K562 (cell line): ENCODE measurements around the gene ING2. TPM values are rescaled to one million over a fixed set of nuclear protein-coding genes. Genes with fewer than 3 reads are reported as not detected.

Source experiments
- ATF6 ChIP-seq: sonication (generic); formaldehyde crosslinking; IDR thresholded peaks from 2 replicates; pipeline ENCODE4 v1.4.0; 2020; ENCODE audit warnings: mild to moderate bottlenecking, missing genetic modification reagents
- ERF ChIP-seq: fragments of 450-650 bp; formaldehyde crosslinking; IDR thresholded peaks from 2 replicates; pipeline ENCODE4 v1.4.0; 2020; ENCODE audit warnings: mild to moderate bottlenecking, mixed read lengths
- FOXP4 ChIP-seq: sonication (generic); formaldehyde crosslinking; IDR thresholded peaks from 2 replicates; pipeline ENCODE4 v1.8.0; 2022; ENCODE audit warnings: mild to moderate bottlenecking, missing genetic modification reagents, borderline replicate concordance
- GABPB2 ChIP-seq: fragments of 250-450 bp; sonication (Bioruptor Pico); conservative IDR thresholded peaks from 2 replicates; pipeline ENCODE4 v1.5.1; 2021; ENCODE audit warnings: mild to moderate bottlenecking
- HMG20A ChIP-seq: fragments of 450-650 bp; formaldehyde crosslinking; conservative IDR thresholded peaks from 2 replicates; pipeline ENCODE4 v1.4.0; 2020; ENCODE audit warnings: mild to moderate bottlenecking, mixed read lengths
- KHSRP ChIP-seq: fragments of 450-650 bp; IDR thresholded peaks from 2 replicates; pipeline ENCODE4 v1.6.1; 2017
- PCBP1 ChIP-seq: fragments of 200-400 bp; formaldehyde crosslinking; IDR thresholded peaks from 2 replicates; pipeline ENCODE4 v1.6.1; 2018; ENCODE audit warnings: mild to moderate bottlenecking, low read depth, low read length; ENCODE audit not compliant: poor library complexity, severe bottlenecking
- PHTF2 ChIP-seq: fragments of 250-450 bp; sonication (Bioruptor Pico); IDR thresholded peaks from 2 replicates; pipeline ENCODE4 v1.5.0; 2021; ENCODE audit warnings: mild to moderate bottlenecking
- RBM14 ChIP-seq: fragments of 200-400 bp; formaldehyde crosslinking; IDR thresholded peaks from 2 replicates; pipeline ENCODE4 v1.6.1; 2018; ENCODE audit warnings: low read depth, mild to moderate bottlenecking, low read length, moderate library complexity, borderline replicate concordance; ENCODE audit not compliant: insufficient read depth
- SIRT6 ChIP-seq: IDR thresholded peaks from one replicate; pipeline ENCODE4 v1.6.1; 2012; ENCODE audit warnings: low read depth, mild to moderate bottlenecking, control low read depth, inconsistent platforms, low read length, moderate library complexity
- SMARCA5 ChIP-seq: fragments of 450-650 bp; IDR thresholded peaks from 2 replicates; pipeline ENCODE4 v1.6.1; 2016
- ZBTB9 ChIP-seq: fragments of 450-650 bp; formaldehyde crosslinking; IDR thresholded peaks from 2 replicates; pipeline ENCODE4 v1.4.0; 2020; ENCODE audit warnings: mild to moderate bottlenecking, moderate library complexity
- ZKSCAN3 ChIP-seq: fragments of 250-450 bp; sonication (Bioruptor Pico); IDR thresholded peaks from 2 replicates; pipeline ENCODE4 v1.4.0; 2020
- ZNF174 ChIP-seq: fragments of 250-450 bp; sonication (Bioruptor Pico); IDR thresholded peaks from 2 replicates; pipeline ENCODE4 v1.4.0; 2020; ENCODE audit warnings: mild to moderate bottlenecking
- ZNF217 ChIP-seq: sonication (generic); formaldehyde crosslinking; IDR thresholded peaks from 2 replicates; pipeline ENCODE4 v1.8.0; 2022; ENCODE audit warnings: mild to moderate bottlenecking, missing genetic modification reagents
- ZNF282 ChIP-seq: sonication (generic); formaldehyde crosslinking; IDR thresholded peaks from 2 replicates; pipeline ENCODE4 v1.8.1; 2023; ENCODE audit warnings: missing genetic modification reagents
- polyA plus RNA-seq, 8 experiments: library from polyadenylated mRNA; depleted of rRNA in 4 of 8; stranded (reverse) in 5 of 8; unstranded in 3 of 8; fragments of >200 nt; fragmentation: Nextera tagmentation in 2 of 8; fragmentation: Illumina TruSeq in 1 of 8; extraction: Ambion mirVana in 2 of 8; extraction: Trizol in 1 of 8; gene quantifications; 2 replicates each; pipeline versions ENCODE4 v1.2.1 to v1.2.3, GENCODE V29; 2011 to 2014; ENCODE audit warnings: inconsistent platforms in 1 of 8, missing spikeins in 1 of 8
- total RNA-seq, 7 experiments: library from RNA; depleted of rRNA in 6 of 7; stranded (reverse); fragments of >200 nt in 6 of 7; fragmentation: Illumina TruSeq in 2 of 7; extraction: Trizol in 2 of 7; gene quantifications; 2 replicates each; pipeline versions ENCODE4 v1.2.1 to v1.2.3, GENCODE V29; 2011 to 2021; ENCODE audit warnings: low replicate concordance in 1 of 7
- TF ChIP-seq, protein P1 (sequence below), 2 experiments: fragments of 450-650 bp in 1 of 2; sonication (generic) in 1 of 2; formaldehyde crosslinking in 1 of 2; IDR thresholded peaks in 1 of 2; conservative IDR thresholded peaks in 1 of 2; 2 replicates each; pipeline versions ENCODE4 v1.6.1 to v1.8.1; 2016 to 2023; ENCODE audit warnings: mild to moderate bottlenecking in 2 of 2, moderate library complexity in 2 of 2, inconsistent platforms in 1 of 2, missing genetic modification reagents in 1 of 2
- TF ChIP-seq, protein P2 (sequence below): fragments of 450-650 bp; formaldehyde crosslinking; IDR thresholded peaks from 2 replicates; pipeline ENCODE4 v1.4.0; 2022; ENCODE audit warnings: missing genetic modification characterization

The ING2 gene
- total and polyA plus RNA-seq, 9 of the 15 experiments (the other 6 are each of a cell fraction or from before 2014, with no cell fraction given) = 2.9 to 21.4 (median 12.4) TPM

DNA sequence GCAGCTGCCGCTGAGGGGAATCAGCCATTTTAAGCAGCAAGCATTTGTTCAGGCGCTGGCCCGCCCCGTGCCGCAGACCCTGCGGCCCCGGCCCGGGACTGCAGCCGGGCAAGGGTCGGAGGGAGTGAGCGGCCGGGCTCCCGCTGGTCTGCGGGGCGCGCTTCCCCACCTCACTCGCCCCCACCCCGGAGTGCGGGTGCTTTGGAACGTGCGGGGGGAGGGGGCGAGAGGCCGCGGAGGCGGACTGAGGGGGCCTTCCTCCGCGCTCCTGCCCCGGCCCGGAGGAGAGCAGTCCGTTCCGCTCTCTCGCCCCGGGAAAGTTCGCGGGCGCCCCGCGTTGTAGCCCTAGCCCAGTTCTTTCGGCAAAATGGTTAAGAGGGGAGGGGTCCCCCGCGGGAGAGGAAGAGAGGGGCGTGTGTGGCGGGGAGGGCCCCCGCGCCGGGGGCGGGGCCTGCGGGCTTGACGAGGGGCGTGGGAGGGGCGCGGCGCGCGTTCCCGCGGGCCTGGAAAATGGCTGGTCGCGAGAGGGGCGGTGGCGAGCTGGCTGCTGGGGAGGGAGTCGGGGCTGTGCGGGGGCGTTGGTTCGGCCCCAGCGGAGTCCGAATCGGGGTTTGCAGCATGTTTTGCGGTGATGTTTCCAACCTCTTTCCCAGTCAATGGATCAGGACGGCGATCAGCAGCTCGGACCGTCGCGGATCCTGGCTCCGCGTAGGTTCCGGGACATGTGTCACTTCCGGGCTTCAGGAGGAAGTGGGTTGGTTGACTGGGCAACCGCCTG lies 942 bp downstream of the ING2 start (continued):
- no peak for TF ChIP-seq ATF6
- TF ChIP-seq SMARCA5 = no peak
- TF ChIP-seq, protein P1, sequence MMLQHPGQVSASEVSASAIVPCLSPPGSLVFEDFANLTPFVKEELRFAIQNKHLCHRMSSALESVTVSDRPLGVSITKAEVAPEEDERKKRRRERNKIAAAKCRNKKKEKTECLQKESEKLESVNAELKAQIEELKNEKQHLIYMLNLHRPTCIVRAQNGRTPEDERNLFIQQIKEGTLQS (IDR thresholded peaks at IDR 0.05) = no peak
- TF ChIP-seq, protein P1 (CRISPR knock-in tag; conservative IDR thresholded peaks at IDR 0.05) = no peak
- no peak for TF ChIP-seq ZNF282 (CRISPR knock-in tag)
- no peak for TF ChIP-seq ZNF174 (CRISPR knock-in tag)
- TF ChIP-seq GABPB2 (CRISPR knock-in tag) = no peak
- TF ChIP-seq, protein P2, sequence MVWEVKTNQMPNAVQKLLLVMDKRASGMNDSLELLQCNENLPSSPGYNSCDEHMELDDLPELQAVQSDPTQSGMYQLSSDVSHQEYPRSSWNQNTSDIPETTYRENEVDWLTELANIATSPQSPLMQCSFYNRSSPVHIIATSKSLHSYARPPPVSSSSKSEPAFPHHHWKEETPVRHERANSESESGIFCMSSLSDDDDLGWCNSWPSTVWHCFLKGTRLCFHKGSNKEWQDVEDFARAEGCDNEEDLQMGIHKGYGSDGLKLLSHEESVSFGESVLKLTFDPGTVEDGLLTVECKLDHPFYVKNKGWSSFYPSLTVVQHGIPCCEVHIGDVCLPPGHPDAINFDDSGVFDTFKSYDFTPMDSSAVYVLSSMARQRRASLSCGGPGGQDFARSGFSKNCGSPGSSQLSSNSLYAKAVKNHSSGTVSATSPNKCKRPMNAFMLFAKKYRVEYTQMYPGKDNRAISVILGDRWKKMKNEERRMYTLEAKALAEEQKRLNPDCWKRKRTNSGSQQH (CRISPR knock-in tag) = no peak
- peak; percentile 68 for TF ChIP-seq PCBP1
- TF ChIP-seq ZBTB9 (CRISPR knock-in tag) = no peak
- TF ChIP-seq SIRT6 = no peak
- 0 out of 2 replicates have a peak, but pooled peaks have one; percentile 30 for TF ChIP-seq FOXP4 (CRISPR knock-in tag)
- TF ChIP-seq HMG20A (CRISPR knock-in tag) = no peak
- TF ChIP-seq PHTF2 = no peak
- TF ChIP-seq ZKSCAN3 (CRISPR knock-in tag) = no peak
- TF ChIP-seq ZNF217 (CRISPR knock-in tag) = no peak
- no peak for TF ChIP-seq KHSRP
- TF ChIP-seq ERF (CRISPR knock-in tag) = no peak
- no peak for TF ChIP-seq RBM14
